Dermis microvascular lymphatic vessel endothelial cell (primary cell): ENCODE measurements around the gene F13B. TPM values are rescaled to one million over a fixed set of nuclear protein-coding genes. Genes with fewer than 3 reads are reported as not detected.

Experiments
- total RNA-seq: library from RNA; depleted of rRNA; stranded (reverse); fragments of >200 nt; gene quantifications from 2 replicates; pipeline ENCODE4 v1.2.1, GENCODE V29; 2014

Gene F13B
- total RNA-seq, 1 donor from 2014 or later: not detected

Other genes with a start within 250 kb of the F13B start
- gene CFHR1, start 247.5 kb downstream of the F13B start, total RNA-seq: not detected in 2 replicates
- not detected in 2 replicates for gene CFHR4, start 179.2 kb downstream of the F13B start, total RNA-seq
- gene CFHR2, start 123.5 kb downstream of the F13B start, total RNA-seq: not detected in 2 replicates
- not detected in 2 replicates for gene CFHR5, start 89.7 kb downstream of the F13B start, total RNA-seq
- gene ASPM, start 79.4 kb upstream of the F13B start, total RNA-seq: 8.1 and 26.2 TPM in 2 replicates
- 4.7 and 5.4 TPM in 2 replicates for gene ZBTB41, start 134.0 kb upstream of the F13B start, total RNA-seq
- gene CRB1, start 201.0 kb upstream of the F13B start, total RNA-seq: under 0.01 TPM in 1 of 2 replicates, not detected in the other